H4 (cell line): Measurements from ENCODE around the gene COL25A1. TPM values are rescaled to one million over a fixed set of nuclear protein-coding genes. Genes with fewer than 3 reads are reported as not detected.
"Not testable (repeated sequence)": the region's sequence is repeated elsewhere in the genome, so short reads cannot be mapped to it uniquely, and the experiment has no call there.

ENCODE experiments used
- DNase-seq: peaks from one replicate; pipeline ENCODE4 v3.0.0-alpha.2; 2015; ENCODE audit warnings: low spot score
- total RNA-seq: library from RNA; depleted of rRNA; stranded (reverse); fragments of >200 nt; shearing (Covaris generic); gene quantifications from 2 replicates; pipeline ENCODE4 v1.2.3, GENCODE V29; 2014

COL25A1 gene
- total RNA-seq, 1 experiment from 2014 or later = 0.02 TPM

- no peak for DNase-seq
Measured at GRCh38 chr4:108917255-108917654, 385.2 kb downstream of the COL25A1 start.

GRCh38 chr4:108916638-108917037 lies 385.8 kb downstream of the COL25A1 start:
- no peak for DNase-seq

GRCh38 chr4:108906866-108907367 lies 395.5 kb downstream of the COL25A1 start:
- no peak for DNase-seq

GRCh38 chr4:108906006-108906405 lies 396.5 kb downstream of the COL25A1 start:
- DNase-seq = no peak

DNA sequence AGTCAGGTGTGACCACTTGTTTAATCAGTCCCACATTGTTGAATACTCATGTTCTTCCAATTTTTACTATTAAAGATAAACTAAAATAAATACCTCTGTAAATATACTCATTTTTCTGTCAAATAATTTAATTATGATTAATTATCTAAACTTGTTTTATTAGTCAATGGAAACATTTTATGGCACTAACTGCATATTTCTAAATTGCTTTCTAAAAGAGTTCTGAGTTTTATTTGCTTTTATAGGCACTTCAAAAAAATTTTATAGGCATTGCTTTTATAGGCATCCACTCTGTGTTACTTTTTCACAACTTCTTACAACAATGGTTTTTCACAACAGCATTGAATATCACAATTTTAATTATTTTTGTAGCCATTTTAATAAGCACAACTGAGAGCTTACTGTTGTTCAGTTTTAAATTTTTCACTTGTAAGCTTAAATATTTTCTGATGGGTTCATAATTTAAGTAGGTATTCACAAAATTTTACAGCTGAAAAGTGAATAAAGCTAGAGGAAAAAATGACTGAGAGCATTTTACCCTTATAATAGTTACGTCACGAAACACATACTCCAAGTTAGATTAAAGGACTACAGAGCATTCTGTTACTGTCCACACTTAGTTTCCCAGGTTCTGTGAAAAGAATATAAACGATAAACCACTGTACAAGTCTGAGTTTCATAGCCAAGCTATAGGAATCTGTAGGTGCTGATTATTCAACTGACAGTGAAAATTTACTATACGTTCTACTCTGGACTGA lies 398.8 kb downstream of the COL25A1 start:
- no peak for DNase-seq

DNA sequence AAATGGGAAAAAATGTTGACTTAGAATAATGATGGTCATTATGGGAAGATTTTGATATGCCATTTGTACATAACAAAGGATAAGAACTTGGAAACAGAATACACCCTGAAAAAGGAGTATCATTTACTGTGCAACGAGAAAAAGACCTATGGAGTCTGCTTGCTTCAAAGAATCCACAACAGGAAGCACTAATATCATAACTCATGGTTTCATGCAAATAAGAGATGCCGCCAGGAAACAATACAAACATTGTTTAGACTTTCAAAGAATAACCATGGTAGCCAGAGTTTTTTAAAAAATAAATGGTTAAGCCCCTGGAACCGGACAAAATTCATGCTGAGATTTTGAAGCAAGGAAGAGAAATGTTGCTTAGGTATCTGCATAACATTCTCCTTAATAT lies 399.7 kb downstream of the COL25A1 start:
- DNase-seq = no peak

GRCh38 chr4:108901291-108901690 lies 401.2 kb downstream of the COL25A1 start:
- DNase-seq = no peak

GRCh38 chr4:108900018-108900580 lies 402.4 kb downstream of the COL25A1 start:
- DNase-seq = no peak

DNA sequence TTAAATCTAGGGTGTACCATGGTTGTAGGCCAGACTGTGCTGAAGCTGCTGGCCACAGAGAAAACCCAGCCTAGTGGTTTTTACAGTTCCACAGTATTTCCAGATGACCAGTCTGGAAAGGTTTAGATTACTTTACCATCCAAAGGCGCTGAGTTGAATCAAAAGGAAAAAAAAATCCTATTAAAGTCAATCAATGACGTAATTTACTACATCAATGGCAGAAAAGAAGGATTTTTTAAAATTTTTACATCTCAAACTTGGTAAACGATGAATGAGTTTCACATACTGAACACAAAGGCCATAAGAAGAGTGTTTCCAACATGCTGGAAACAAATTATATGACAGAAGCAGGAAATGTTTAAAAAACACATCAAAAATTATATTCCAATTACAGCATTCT lies 409.0 kb downstream of the COL25A1 start:
- no peak for DNase-seq

DNA sequence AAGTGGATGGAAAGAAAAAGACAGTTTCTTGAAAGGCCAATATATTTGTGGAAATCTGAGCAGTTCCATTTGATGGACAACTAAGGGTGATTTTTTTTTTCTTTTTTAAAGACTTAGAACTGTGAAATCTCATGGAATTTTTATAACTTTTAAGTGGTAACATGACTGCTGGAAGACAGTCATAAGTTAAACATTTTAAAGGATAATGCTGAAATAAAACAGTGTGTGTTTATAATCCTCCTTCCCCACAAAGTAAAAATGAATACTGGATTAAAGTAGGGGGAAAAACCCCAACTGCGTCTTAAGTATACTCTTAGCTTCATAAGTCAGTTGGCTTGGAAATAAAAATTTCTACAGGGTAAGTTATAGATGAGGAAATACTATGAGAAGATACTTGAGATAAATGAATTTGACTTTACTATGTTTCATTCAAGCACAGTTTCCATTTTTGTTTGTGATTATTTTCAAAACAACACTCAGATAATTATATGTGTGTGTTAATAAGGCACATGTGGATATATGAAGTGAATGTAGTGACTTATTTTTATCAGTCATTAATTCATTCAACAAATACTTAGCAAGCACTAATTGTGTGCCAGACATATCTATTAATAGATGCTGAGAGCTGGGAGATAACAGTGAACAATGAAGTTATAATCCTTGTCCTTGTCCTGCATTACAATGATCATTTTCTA lies 410.4 kb downstream of the COL25A1 start:
- no peak for DNase-seq

GRCh38 chr4:108890484-108890881 lies 412.0 kb downstream of the COL25A1 start:
- no peak for DNase-seq

DNA sequence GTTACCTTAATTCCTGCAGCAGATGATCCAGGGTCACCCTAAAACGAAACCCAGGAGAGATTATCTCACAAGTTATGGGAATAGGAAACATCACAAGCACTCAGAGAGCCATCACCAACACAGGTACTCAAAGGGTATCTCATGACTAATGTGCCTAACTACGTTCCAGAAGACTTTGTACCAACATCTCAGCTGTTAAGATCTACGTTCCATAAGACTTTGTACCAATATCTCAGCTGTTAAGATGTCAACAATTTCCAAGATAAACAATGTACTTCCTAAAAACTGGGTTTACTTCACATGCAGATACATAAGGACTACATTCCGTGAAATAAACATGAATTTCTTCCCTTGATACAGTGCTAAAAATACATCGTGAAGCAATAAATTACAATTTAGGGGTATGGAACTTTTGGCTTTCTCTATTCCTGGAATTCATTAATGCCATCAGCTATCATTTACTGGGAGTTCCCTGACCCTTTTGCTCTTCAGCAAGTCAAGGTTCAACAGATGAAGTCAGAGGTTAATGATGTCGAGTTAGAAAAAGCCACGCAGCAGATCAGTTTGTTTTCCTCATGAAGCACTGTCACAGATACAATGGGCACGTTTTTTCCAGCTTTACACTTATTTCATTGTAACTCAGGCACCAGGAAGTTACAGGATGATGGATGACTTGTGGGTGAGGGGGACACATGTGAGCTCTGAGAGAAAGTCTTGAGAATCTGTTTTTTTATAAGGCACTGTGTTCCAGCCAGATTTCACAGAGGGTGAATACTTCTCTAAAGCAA lies 412.6 kb downstream of the COL25A1 start:
- no peak for DNase-seq

GRCh38 chr4:108888769-108889168 lies 413.7 kb downstream of the COL25A1 start:
- DNase-seq = no peak

GRCh38 chr4:108887034-108887433 lies 415.4 kb downstream of the COL25A1 start:
- DNase-seq = no peak

DNA sequence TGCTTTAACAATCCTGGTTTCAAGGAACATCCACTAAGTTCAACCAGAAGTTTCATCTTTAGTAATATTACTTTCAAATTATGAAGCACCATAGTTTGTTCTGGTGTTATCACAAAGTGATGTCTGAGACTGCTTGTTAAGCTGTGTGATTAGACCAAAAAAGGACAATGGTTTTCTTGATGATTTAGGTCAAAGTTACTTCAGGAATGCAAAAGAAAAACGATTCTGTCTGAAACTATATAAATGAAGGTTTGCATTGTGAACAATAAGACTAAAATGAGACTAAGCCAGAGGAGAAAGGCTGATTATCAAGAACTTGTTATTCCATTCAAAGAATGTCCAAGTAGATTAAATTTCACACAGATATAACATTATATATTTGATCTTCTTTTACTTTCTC lies 417.2 kb downstream of the COL25A1 start:
- no peak for DNase-seq

GRCh38 chr4:108884596-108884995 lies 417.9 kb downstream of the COL25A1 start:
- DNase-seq = no peak

GRCh38 chr4:108881986-108882385 lies 420.5 kb downstream of the COL25A1 start:
- no peak for DNase-seq

GRCh38 chr4:108881190-108881589 lies 421.3 kb downstream of the COL25A1 start:
- peak; percentile 34 for DNase-seq

DNA sequence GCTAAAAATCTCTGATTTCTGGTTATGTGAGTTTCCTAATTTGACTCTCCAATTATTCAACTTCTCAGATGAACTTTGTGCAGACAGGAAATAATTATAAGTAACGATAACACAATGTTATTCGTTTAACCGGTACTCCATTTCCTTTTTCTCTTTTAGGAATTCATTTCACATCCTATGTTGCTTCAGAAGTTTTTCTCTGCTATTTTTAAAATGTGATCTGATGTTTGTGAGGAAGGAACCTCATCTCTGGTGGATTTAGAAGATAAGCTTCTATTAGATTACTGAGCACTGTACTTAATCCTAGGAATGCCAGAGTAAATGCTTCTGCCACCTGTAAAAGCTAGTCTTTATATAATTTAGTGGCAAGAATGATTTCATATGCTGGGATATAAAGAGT lies 423.7 kb downstream of the COL25A1 start:
- no peak for DNase-seq

DNA sequence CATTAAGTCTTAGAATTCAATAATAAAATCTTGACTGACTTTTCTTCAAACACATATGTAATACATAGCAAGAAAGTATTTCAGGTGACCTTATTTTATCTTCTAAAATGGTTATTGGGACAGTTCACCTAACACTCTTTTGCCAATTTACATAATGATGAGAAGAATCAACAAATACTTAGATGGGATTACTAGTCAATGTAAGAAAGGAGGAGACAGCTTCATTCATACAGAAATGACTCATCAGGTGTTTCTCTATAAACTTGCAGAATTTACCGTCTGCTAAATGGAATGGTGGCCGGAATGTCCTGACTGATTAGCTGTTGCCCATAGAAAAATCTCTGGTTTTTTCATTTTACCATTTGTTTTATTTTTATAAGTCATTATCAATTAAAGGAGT lies 424.6 kb downstream of the COL25A1 start:
- DNase-seq = no peak

DNA sequence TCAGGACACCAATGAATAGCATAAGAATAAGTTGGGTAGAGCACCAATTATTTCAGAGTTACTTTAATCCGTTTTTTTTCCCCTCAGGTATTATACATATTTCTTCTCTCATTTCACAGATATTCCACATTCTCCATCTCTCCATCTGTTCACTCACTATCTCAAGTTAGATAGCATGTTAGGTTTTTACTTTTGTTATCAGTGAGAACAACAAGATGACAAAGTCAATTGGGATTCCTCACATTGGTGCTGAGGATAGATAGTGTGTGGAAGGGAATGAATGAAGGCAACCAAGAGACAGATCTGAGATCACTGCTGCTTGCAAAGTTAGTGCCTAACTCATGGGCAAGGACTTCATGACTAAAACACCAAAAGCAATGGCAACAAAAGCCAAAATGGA lies 427.7 kb downstream of the COL25A1 start:
- no peak for DNase-seq

- DNase-seq = not testable (repeated sequence)
Measured at GRCh38 chr4:108869970-108870369, 432.5 kb downstream of the COL25A1 start.
